GM12878 (cell line): Measurements from ENCODE around the gene MCC. TPM values are rescaled to one million over a fixed set of nuclear protein-coding genes. Genes with fewer than 3 reads are reported as not detected.

Experiments
- ATAC-seq: fragments of 200-7000 bp; cut with Tn5 transposase; 3 replicates; pipeline ENCODE4 v1.9.1; 2020; ENCODE audit warnings: mild to moderate bottlenecking, moderate library complexity
- BruUV-seq: library from RNA; stranded (reverse); fragments of 400-500 nt; replicated peaks from 2 replicates; lab custom pipeline; 2021; lab: Mats Ljungman, UMichigan
- CTCF ChIA-PET: fragments of 300-600 bp; sonication (Branson Sonifier 250); formaldehyde crosslinking; extraction: SDS; loops from one replicate; lab custom pipeline; 2021; ENCODE audit warnings: inconsistent platforms; lab: Yijun Ruan, JAX
- POLR2A ChIA-PET: fragments of 350-600 bp; formaldehyde crosslinking; extraction: SDS; loops from one replicate; lab custom pipeline; 2021; ENCODE audit warnings: inconsistent platforms; lab: Charles Lee
- RAD21 ChIA-PET: fragments of 300-600 bp; sonication (Branson Sonifier 250); formaldehyde crosslinking; loops from one replicate; lab custom pipeline; 2023; ENCODE audit warnings: antibody characterized with exemption; ENCODE audit not compliant: unreplicated experiment; lab: Charles Lee
- SMC1A ChIA-PET: fragments of 300-600 bp; sonication (Branson Sonifier 250); formaldehyde crosslinking; loops from one replicate; lab custom pipeline; 2023; ENCODE audit not compliant: unreplicated experiment, uncharacterized antibody; lab: Charles Lee
- DNase-seq: peaks from one replicate; pipeline ENCODE4 v3.0.0-alpha.2; 2011; ENCODE audit warnings: low read depth, low spot score
- FAIRE-seq: peaks from 3 replicates; lab custom pipeline; 2011; peaks lifted over from hg19 to GRCh38; lab: Jason Lieb, UNC
- H2AFZ ChIP-seq: 2 replicates; pipeline ENCODE4 v1.6.0; 2011; ENCODE audit warnings: low read depth, low read length, control low read depth; ENCODE audit not compliant: control insufficient read depth
- H3K27ac ChIP-seq: 2 replicates; pipeline ENCODE4 v1.5.1; 2011; ENCODE audit warnings: control low read depth; ENCODE audit not compliant: control insufficient read depth, insufficient read depth
- H3K27me3 ChIP-seq, 2 experiments: replicated peaks in 1 of 2; 2 replicates each; pipeline versions ENCODE4 v1.6.0 to v1.6.1; 2011; ENCODE audit warnings: low read length in 1 of 2; ENCODE audit not compliant: control insufficient read depth in 2 of 2, insufficient read depth in 2 of 2
- H3K36me3 ChIP-seq, 2 experiments: 2 replicates each; pipeline ENCODE4 v1.5.1; 2011; ENCODE audit warnings: low read length in 1 of 2; ENCODE audit not compliant: control insufficient read depth in 2 of 2, insufficient read depth in 2 of 2
- H3K4me1 ChIP-seq: 2 replicates; pipeline ENCODE4 v1.6.1; 2011; ENCODE audit warnings: mild to moderate bottlenecking, low read length, moderate library complexity, mixed read lengths; ENCODE audit not compliant: control insufficient read depth, insufficient read depth
- H3K4me2 ChIP-seq: 2 replicates; pipeline ENCODE4 v1.6.0; 2011; ENCODE audit warnings: control low read depth; ENCODE audit not compliant: control insufficient read depth, insufficient read depth
- H3K4me3 ChIP-seq: fragments of 200-600 bp; sonication (generic); 2 replicates; pipeline ENCODE4 v1.5.1; 2016
- H3K79me2 ChIP-seq: 2 replicates; pipeline ENCODE4 v1.6.0; 2011; ENCODE audit warnings: low read length; ENCODE audit not compliant: control insufficient read depth, insufficient read depth
- H3K9ac ChIP-seq: 2 replicates; pipeline ENCODE4 v1.8.0; 2011; ENCODE audit warnings: low read length, control low read depth, mixed read lengths; ENCODE audit not compliant: control insufficient read depth, insufficient read depth
- H3K9me3 ChIP-seq: replicated peaks from 3 replicates; pipeline ENCODE4 v1.5.1; 2011; ENCODE audit warnings: mild to moderate bottlenecking, low read length; ENCODE audit not compliant: control insufficient read depth, insufficient read depth
- H4K20me1 ChIP-seq: 2 replicates; pipeline ENCODE4 v1.6.0; 2011; ENCODE audit not compliant: control insufficient read depth, insufficient read depth
- CBFB ChIP-seq: IDR thresholded peaks from 2 replicates; pipeline ENCODE4 v1.6.1; 2016; ENCODE audit warnings: antibody characterized with exemption, low read depth
- CEBPB ChIP-seq, 2 experiments: fragments of 150-350 bp in 1 of 2; IDR thresholded peaks; 2 replicates each; pipeline ENCODE4 v1.6.1; 2012 to 2014; ENCODE audit warnings: low read depth in 2 of 2, low read length in 2 of 2, borderline replicate concordance in 1 of 2, inconsistent platforms in 1 of 2
- EP300 ChIP-seq, 2 experiments: fragments of 150-350 bp in 1 of 2; IDR thresholded peaks; 2 replicates each; pipeline ENCODE4 v1.6.1; 2011 to 2012; ENCODE audit warnings: low read depth in 2 of 2, low read length in 2 of 2, borderline replicate concordance in 1 of 2, improper control_type of control experiment in 1 of 2, inconsistent platforms in 1 of 2; ENCODE audit not compliant: control insufficient read depth in 1 of 2
- NFIC ChIP-seq: IDR thresholded peaks from 2 replicates; pipeline ENCODE4 v1.6.1; 2012; ENCODE audit warnings: low read depth, mild to moderate bottlenecking, inconsistent platforms, low read length, moderate library complexity
- NR2C1 ChIP-seq: fragments of 450-650 bp; IDR thresholded peaks from 2 replicates; pipeline ENCODE4 v1.6.1; 2017; ENCODE audit warnings: antibody characterized with exemption, mild to moderate bottlenecking, moderate library complexity
- PAX5 ChIP-seq: IDR thresholded peaks from 2 replicates; pipeline ENCODE4 v1.6.1; 2011; ENCODE audit warnings: low read depth, low read length, borderline replicate concordance
- POLR2AphosphoS2 ChIP-seq: IDR thresholded peaks from 2 replicates; pipeline ENCODE4 v1.6.1; 2011; ENCODE audit warnings: low read depth, mild to moderate bottlenecking, low read length, improper control_type of control experiment, moderate library complexity
- RELA ChIP-seq: fragments of 450-650 bp; IDR thresholded peaks from 2 replicates; pipeline ENCODE4 v1.8.0; 2014; ENCODE audit warnings: borderline replicate concordance; ENCODE audit not compliant: partially characterized antibody
- RUNX3 ChIP-seq: IDR thresholded peaks from 2 replicates; pipeline ENCODE4 v1.6.1; 2012; ENCODE audit warnings: low read length, inconsistent platforms
- TCF3 ChIP-seq: IDR thresholded peaks from 2 replicates; pipeline ENCODE4 v1.6.1; 2012; ENCODE audit warnings: low read depth, mild to moderate bottlenecking, low read length, borderline replicate concordance; ENCODE audit not compliant: insufficient read depth
- WRNIP1 ChIP-seq: IDR thresholded peaks from 2 replicates; pipeline ENCODE4 v1.6.1; 2011; ENCODE audit warnings: low read depth, low read length, improper control_type of control experiment, borderline replicate concordance
- ZNF274 ChIP-seq: IDR thresholded peaks from one replicate; pipeline ENCODE4 v1.8.0; 2011; ENCODE audit not compliant: insufficient read length, insufficient read depth
- WGBS: methylation state at CpG from one replicate; pipeline ENCODE4 v1.1.6; 2016; ENCODE audit warnings: low lambda C conversion rate; ENCODE audit not compliant: insufficient replicate concordance, insufficient coverage; ENCODE audit errors: missing lambda C conversion rate; 5-methylcytosine and 5-hydroxymethylcytosine counted together
- in situ Hi-C: fragments of 300-500 bp; cut with MboI; formaldehyde crosslinking; loops from 9 replicates; pipeline ENCODE4 v1.14.3; 2018; ENCODE audit warnings: mixed read lengths
- intact Hi-C: fragments of 100-400 bp; cut with micrococcal nuclease; formaldehyde crosslinking; loops from one replicate; pipeline ENCODE4 v1.14.2; 2022; ENCODE audit not compliant: unreplicated experiment
- polyA plus RNA-seq, 11 experiments: library from polyadenylated mRNA; depleted of rRNA in 4 of 11; unstranded in 6 of 11; stranded (reverse) in 5 of 11; fragments of >200 nt; fragmentation: Nextera tagmentation in 4 of 11; fragmentation: Illumina TruSeq in 1 of 11; extraction: Ambion mirVana in 4 of 11; extraction: Trizol in 1 of 11; gene quantifications; 1 replicate in 1 of 11; 2 replicates in 10 of 11; pipeline versions ENCODE4 v1.2.1 to v1.2.3, GENCODE V29; 2011 to 2016; ENCODE audit warnings: inconsistent platforms in 2 of 11, missing spikeins in 2 of 11, low read depth in 1 of 11
- total RNA-seq, 4 experiments: library from RNA; depleted of rRNA in 3 of 4; stranded (reverse); fragments of >200 nt in 3 of 4; fragmentation: Illumina TruSeq in 1 of 4; extraction: Trizol in 1 of 4; gene quantifications; 2 replicates each; pipeline versions ENCODE4 v1.2.1 to v1.2.3, GENCODE V29; 2013 to 2021
- TF ChIP-seq, protein P1 (sequence below): IDR thresholded peaks from 2 replicates; pipeline ENCODE4 v1.6.1; 2012; ENCODE audit warnings: improper control_type of control experiment, low read depth, low read length; ENCODE audit not compliant: insufficient replicate concordance
- TF ChIP-seq, protein P2 (sequence below): IDR thresholded peaks from 2 replicates; pipeline ENCODE4 v1.6.1; 2012; ENCODE audit warnings: mild to moderate bottlenecking, low read depth, low read length
- TF ChIP-seq, protein P3 (sequence below): IDR thresholded peaks from 2 replicates; pipeline ENCODE4 v1.6.1; 2011; ENCODE audit warnings: mild to moderate bottlenecking, low read depth, low read length, moderate library complexity; ENCODE audit not compliant: insufficient replicate concordance

Gene MCC
- total and polyA plus RNA-seq, 10 of the 15 experiments (the other 5 are each of a cell fraction or from before 2014, with no cell fraction given), result 0.03 to 0.86 (median 0.16) TPM

DNA sequence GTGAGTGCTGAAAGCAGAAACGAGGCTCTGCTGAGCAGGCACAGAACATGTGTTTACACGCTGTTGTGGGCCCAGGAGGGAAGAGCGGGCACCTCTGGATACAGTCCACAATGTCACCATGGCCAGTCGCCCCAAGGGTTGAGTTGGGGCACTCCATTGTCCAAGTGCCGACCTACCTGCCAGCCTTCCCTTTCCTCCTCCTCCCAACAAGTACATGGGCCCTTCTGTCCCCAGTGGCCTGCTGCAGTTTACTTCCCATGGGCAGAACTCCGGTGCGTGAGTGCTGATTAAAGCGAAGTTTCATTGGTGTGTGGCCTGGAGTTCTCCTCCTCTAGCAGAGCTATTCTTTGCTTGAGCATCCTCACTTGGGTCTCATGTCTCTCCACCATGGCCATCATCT is 461.2 kb downstream of the MCC start:
- Histone ChIP-seq H3K27me3 (no peaks in the 10 kb centered on the region), H3K4me2 (no peak overlapping the region), H4K20me1 (no peaks in the 10 kb centered on the region), H2AFZ (no peak overlapping the region), H3K4me3 (no peak overlapping the region), H3K9ac (no peak overlapping the region), H3K36me3 (peaks cover 4 to 8% of the 10 kb centered on the region in 2 experiments; a peak in 3 of 4 replicates), H3K4me1 (no peaks in the 10 kb centered on the region), H3K9me3 (no peaks in the 10 kb centered on the region), H3K79me2 (no peaks in the 10 kb centered on the region), H3K27ac (no peak overlapping the region)
- intact Hi-C loops, result no loop called here
- ATAC-seq (no peak), DNase-seq (no peak), FAIRE-seq (no peak)
- ChIA-PET SMC1A (no interaction called here), POLR2A (no interaction called here), RAD21 (no interaction called here), CTCF (no interaction called here)
- in situ Hi-C loops, result no loop called here
- BruUV-seq, result no TSS peak
- 98% methylated on average over 8 of the region's 8 CpGs for WGBS
- TF ChIP-seq NR2C1 (no peak), WRNIP1 (no peak), ZNF274 (no peak), NFIC (no peak), RUNX3 (no peak), TCF3 (no peak), CBFB (no peak), RELA (no peak), PAX5 (no peak), EP300 (IDR thresholded peaks at IDR 0.05; ENCODE audit: borderline replicate concordance in 1 of 2, control insufficient read depth in 1 of 2, low read depth in 2 of 2, low read length in 2 of 2) (no peak), POLR2AphosphoS2 (no peak), CEBPB (IDR thresholded peaks at IDR 0.05; ENCODE audit: borderline replicate concordance in 1 of 2, low read depth in 2 of 2, low read length in 2 of 2) (no peak)
- TF ChIP-seq, protein P1, sequence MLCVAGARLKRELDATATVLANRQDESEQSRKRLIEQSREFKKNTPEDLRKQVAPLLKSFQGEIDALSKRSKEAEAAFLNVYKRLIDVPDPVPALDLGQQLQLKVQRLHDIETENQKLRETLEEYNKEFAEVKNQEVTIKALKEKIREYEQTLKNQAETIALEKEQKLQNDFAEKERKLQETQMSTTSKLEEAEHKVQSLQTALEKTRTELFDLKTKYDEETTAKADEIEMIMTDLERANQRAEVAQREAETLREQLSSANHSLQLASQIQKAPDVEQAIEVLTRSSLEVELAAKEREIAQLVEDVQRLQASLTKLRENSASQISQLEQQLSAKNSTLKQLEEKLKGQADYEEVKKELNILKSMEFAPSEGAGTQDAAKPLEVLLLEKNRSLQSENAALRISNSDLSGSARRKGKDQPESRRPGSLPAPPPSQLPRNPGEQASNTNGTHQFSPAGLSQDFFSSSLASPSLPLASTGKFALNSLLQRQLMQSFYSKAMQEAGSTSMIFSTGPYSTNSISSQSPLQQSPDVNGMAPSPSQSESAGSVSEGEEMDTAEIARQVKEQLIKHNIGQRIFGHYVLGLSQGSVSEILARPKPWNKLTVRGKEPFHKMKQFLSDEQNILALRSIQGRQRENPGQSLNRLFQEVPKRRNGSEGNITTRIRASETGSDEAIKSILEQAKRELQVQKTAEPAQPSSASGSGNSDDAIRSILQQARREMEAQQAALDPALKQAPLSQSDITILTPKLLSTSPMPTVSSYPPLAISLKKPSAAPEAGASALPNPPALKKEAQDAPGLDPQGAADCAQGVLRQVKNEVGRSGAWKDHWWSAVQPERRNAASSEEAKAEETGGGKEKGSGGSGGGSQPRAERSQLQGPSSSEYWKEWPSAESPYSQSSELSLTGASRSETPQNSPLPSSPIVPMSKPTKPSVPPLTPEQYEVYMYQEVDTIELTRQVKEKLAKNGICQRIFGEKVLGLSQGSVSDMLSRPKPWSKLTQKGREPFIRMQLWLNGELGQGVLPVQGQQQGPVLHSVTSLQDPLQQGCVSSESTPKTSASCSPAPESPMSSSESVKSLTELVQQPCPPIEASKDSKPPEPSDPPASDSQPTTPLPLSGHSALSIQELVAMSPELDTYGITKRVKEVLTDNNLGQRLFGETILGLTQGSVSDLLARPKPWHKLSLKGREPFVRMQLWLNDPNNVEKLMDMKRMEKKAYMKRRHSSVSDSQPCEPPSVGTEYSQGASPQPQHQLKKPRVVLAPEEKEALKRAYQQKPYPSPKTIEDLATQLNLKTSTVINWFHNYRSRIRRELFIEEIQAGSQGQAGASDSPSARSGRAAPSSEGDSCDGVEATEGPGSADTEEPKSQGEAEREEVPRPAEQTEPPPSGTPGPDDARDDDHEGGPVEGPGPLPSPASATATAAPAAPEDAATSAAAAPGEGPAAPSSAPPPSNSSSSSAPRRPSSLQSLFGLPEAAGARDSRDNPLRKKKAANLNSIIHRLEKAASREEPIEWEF, result no peak
- TF ChIP-seq, protein P2, sequence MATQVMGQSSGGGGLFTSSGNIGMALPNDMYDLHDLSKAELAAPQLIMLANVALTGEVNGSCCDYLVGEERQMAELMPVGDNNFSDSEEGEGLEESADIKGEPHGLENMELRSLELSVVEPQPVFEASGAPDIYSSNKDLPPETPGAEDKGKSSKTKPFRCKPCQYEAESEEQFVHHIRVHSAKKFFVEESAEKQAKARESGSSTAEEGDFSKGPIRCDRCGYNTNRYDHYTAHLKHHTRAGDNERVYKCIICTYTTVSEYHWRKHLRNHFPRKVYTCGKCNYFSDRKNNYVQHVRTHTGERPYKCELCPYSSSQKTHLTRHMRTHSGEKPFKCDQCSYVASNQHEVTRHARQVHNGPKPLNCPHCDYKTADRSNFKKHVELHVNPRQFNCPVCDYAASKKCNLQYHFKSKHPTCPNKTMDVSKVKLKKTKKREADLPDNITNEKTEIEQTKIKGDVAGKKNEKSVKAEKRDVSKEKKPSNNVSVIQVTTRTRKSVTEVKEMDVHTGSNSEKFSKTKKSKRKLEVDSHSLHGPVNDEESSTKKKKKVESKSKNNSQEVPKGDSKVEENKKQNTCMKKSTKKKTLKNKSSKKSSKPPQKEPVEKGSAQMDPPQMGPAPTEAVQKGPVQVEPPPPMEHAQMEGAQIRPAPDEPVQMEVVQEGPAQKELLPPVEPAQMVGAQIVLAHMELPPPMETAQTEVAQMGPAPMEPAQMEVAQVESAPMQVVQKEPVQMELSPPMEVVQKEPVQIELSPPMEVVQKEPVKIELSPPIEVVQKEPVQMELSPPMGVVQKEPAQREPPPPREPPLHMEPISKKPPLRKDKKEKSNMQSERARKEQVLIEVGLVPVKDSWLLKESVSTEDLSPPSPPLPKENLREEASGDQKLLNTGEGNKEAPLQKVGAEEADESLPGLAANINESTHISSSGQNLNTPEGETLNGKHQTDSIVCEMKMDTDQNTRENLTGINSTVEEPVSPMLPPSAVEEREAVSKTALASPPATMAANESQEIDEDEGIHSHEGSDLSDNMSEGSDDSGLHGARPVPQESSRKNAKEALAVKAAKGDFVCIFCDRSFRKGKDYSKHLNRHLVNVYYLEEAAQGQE, result no peak
- TF ChIP-seq, protein P3, sequence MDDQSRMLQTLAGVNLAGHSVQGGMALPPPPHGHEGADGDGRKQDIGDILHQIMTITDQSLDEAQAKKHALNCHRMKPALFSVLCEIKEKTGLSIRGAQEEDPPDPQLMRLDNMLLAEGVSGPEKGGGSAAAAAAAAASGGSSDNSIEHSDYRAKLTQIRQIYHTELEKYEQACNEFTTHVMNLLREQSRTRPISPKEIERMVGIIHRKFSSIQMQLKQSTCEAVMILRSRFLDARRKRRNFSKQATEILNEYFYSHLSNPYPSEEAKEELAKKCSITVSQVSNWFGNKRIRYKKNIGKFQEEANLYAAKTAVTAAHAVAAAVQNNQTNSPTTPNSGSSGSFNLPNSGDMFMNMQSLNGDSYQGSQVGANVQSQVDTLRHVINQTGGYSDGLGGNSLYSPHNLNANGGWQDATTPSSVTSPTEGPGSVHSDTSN, result no peak
